GM21526 (cell line): Measurements from ENCODE around the gene ABCA2.
"Not testable (repeated sequence)": the region's sequence is repeated elsewhere in the genome, so short reads cannot be mapped to it uniquely, and the experiment has no call there.

ENCODE experiments used
- ATAC-seq: cut with Tn5 transposase; IDR thresholded peaks from one replicate; pipeline ENCODE4 v1.9.1; 2021; ENCODE audit warnings: moderate library complexity; ENCODE audit not compliant: unreplicated experiment, low FRiP score

ABCA2 gene

DNA sequence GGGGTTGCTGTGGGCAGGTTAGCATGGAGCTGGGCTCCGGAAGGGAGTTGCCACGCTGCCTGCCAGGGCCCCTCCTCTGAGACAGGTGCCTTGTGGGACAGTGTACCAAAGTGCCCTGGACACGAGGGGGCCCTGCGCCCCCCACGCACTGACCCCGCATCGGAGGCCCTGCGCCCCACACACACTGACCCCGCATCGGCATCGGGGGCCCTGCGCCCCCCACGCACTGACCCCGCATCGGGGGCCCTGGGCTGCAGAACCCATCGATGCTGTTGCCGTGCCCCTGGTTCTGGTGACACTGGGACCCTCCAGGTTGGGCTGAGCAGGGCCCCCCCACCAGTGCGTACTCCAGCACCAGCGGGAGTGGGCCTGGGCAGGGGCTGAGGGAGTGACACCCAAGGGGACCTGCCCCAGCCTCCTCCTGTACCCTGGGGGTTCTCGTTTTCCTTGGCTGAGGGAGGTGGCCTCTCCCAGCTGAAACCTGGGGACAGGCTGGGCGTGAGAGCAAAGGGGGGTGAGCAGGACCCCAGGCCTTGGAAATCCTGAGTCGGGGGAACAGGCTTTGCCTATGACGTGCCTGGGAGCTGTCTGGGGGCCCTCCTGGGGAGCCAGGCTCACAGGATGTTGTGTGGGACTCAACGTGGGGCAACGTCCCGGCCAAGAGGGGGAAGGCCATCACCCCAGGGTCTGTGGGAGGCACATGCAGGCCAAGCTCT, 35.4 kb upstream of the ABCA2 start:
- ATAC-seq = no peak

GRCh38 chr9:137062798-137063197, 34.8 kb upstream of the ABCA2 start:
- ATAC-seq = not testable (repeated sequence)

DNA sequence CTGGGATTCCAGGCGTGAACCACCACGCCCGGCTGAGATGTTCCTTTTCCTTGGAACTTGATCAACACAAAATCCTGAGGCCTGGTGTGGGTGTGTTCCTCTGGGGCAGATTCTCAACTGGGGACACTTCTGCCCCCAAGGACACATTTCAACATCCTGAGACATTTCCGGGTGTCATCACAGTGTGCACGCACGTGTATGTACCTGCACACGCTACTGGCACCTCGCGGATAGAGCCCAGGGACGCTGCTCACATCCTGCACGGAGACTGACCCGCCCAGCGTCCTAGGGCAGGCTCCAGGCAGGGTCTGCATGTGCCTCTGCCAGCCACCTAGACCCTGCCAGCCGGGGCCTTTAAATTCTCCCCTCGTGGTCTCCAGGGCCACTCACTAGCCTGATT, 34.3 kb upstream of the ABCA2 start:
- no peak for ATAC-seq

- no peak for ATAC-seq
Measured at GRCh38 chr9:137058521-137059234, 30.6 kb upstream of the ABCA2 start.

DNA sequence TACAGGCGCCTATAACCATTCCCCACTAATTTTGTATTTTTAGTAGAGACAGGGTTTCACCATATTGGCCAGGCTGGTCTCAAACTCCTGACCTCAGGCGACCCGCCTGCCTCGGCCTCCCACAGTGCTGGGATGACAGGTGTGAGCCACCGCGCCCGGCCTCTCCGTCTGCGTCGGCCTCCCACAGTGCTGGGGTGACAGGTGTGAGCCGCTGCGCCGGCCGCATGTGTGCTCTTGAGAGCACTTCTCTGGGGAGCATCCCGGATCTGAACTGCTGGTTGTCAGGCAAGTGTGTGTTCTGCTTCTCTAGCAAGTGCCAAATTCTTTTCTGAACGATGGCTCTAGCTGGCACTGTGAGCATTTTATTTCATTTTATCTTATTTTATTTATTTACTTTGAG, 29.5 kb upstream of the ABCA2 start:
- no peak for ATAC-seq

DNA sequence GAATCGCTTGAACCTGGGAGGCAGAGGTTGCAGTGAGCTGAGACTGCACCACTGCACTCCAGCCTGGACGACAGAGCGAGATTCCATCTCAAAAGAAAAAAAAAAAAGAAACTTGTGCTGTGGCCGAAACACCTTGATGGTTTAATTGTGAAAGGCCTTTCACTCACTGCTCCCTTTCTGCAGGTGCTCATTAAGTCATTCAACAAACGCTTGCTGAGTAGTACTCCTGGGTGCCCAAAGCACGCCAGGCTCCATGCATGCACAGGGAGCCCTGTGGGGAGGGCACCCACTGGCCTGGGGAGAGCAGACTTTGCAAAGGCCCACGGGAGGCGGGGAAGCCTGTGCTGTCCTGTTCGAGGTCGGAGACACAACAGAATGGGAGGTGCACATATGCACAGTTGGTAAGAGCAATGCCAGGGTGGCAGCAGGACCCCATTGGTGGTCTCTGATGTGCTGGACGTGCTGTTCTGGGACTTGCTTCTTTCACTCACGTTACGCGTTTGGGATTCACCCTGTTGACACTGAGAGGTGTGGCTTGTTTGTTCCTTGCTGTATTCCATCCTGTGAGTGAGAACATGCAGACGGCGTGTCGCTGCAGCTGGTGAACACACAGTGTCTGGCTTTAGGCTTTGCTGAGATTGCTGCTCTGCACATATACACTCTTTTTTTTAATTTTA, 28.8 kb upstream of the ABCA2 start:
- no peak for ATAC-seq

DNA sequence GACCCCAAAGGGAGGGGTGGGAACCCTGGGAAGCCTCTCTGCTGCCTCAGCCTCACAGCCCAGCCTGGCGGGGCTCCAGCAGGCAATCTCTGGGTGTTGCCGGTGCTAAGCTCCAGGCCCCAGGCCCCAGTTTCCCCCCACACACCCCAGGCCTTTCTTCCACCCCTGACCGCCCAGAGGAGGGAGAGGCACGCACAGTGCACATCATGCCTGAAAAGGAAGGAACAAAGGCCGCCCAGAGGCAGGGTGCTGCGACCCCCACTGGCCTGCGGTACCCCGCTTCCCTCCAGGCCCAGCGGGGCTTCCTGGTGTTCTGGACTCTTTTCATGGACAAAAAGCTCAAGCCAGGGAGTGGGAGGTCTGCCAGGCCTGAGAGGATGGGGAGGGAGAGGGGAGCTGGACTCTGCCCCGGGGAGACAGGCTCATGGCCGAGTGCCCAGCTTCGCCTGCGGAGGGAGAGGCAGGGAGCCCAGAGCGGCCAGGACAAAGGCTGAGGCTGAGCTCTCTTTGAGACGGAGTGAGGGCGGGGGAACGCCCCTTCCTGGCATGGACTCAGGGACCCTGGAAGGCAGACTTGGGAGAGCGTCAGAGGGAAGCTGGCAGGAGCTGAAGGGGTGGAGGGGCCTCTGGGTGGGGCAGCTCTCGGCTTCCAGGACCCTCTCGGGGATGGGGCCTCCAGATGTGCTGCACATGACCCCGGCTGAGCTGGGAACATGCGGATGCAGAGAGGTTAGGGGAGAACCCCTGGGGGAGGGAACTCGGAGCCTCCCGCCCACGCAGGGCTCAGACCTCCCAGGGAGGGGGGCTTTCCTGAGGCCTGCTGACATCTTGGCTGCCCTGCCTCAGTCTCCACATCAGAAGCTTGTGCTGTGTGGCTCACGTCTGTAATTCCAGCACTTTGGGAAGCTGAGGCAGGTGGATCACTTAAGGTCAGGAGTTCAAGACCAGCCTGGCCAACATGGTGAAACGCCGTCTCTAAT, 27.6 kb upstream of the ABCA2 start:
- no peak for ATAC-seq

DNA sequence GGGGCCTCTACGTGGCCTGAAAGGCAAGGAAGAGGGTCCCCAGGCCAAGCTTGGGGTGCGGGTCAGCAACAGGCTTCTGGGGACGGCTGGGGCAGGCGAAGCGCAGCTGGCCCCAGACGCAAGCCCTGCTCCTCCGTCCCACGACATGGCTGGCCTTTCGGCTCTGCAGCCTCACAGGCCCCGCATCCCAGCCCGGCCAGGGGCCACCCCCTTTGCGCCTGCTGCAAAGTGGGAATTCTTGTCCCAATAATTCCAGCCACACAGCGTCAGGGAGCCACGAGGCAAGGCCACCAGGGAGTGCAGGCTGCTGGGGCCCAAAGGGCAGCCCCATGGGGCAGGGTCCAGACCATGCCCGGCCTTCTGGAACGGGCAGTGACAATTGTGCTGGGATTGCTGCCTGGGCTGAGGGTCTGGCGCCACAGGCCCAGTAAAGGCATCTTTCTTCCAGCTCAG, 26.9 kb upstream of the ABCA2 start:
- no peak for ATAC-seq

DNA sequence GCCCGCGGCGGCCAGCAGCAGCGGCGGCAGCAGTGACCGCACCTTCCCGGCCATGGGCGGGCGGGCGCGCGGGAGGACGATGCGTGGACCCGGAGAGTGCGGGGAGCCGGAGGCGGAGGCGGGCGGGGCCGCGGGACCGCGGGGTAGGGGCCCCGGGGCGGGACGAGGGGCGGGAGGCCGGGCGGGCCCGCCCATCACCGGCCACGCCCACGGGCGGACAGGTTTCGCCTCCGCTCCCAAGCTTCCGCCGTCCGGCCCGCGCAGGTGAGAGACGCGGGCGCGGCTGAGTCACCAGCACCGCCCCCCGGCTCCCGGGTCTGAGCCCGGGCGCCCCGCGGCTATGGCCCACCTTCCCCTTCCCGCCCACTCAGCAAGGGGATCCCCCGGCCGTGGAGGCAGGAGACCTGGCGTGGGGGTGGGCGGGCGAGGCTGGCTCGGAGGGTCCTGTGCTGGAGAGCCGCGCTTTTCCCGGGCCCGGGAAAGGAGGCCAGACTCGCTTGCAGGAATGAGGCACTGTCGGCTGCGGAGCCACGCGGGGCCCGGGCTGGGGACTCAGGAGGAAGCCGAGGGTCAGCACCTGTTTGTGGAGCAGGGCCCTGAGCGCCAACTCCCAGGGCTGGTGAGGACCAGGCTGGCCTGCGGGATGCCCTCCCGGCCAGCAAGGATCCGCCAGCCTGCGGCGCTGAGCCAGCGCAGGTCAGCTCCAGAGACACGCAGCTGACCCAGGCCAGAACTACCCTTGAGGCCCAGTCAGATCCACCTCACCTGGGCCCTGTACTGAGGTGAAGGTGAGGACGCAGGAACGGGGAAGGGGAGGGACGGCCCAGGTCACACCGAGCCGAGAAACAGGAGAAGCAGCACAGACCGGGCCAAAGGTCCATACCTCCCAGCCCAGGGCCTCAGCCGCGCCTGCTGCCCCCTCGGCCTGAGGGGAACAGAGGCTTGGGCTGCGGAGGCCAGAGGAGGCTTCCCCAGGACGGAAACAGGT, 26.2 kb upstream of the ABCA2 start, which contains the start of gene ENTPD2:
TSS of gene ENTPD2 (minus strand) at position 118 of the 988 bp plus-strand sequence. CDS start at position 54, 64 bp downstream.
- no peak for ATAC-seq

DNA sequence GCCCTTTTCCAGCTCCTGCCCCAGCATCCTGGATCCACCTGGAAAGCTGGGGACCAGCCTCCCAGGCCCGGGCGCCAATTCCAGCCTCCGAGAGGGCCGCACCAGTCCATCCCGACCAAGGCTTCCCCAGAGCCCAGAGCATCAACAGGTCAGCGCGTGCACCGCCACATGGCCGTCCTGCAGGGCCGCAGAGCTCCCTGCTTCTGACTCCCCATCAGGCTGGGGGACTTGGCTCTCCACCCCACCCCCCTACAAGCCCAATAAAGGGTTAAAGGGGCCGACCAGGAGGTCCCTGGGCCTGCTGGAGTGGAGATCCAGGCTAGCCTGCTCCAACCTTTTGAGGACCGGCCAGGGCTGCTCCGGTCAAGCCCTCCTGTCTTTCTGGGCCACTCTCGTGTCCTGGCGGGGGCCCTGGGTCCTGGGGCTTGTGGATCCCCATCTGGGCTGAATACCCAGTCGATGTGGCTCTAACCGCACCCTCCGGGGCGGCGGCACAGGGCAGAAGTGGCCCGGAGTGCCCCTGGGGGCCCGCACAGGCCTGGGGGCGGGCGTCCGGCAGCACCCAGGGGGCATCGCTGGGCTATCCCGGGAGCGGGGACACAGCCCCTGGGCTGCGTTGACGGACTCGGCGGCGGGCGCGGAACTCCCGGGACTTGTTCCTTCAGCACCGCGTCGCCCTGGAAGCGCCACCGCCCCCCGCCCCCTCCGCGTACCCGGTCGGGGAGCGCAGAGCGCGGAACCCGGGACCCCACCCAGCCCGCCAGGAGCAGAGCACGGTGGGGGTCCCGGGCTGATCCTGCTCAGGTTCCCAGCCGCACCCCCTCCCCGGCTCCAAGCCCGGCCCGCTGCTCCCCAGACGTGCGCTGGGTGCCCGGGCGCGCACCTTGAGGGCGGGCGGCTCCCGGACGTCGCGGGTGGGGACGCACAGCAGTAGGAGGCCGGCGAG, 25.2 kb upstream of the ABCA2 start:
- no peak for ATAC-seq

DNA sequence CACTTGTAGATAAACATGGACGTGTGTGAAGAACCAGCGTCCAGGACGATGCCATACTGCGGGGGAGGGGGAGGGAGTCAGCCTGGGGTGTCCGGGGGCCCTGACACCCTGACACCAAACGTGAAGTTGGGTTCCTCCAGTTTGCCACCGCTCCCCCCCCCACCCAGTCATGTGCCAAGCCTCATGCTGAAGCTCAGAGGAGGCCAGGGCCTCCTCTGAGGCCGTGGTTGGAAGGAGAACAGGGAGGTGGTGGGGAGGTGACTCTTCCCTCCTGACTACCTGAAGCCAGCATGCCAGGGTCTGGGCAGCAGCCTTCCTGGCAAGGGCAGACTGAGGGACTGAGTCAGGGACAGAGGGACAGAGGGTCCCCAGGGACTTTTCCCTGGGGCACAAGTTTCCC, 24.3 kb upstream of the ABCA2 start:
- no peak for ATAC-seq

DNA sequence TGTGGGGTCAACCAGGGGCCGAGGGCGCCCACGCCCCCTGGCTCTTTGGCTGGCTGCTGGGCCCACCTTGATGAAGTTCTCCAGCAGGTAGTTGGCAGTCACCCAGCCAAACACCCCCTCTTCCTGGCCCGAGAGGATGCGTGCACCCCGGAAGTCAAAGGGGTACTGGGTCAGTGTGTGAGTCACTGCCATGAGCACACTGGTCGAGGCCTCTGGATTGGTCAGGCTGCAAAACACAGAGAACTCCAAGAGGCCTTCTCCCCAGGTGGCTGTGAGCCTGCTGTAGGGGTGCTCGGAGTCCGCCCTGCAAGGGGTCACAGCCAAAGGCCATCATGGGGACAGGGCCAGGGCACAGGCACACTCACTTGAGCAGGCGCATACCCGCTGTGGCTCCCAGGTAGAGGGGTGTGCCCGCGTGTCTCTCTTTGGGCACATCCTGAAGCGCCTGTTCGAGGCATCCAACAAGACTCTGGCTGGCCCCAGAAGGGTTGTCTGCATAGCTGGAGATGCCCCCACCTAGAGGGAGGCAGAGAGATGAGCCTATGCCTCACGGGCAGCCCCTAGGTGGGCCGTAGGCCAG, 23.2 kb upstream of the ABCA2 start:
- ATAC-seq = no peak

GRCh38 chr9:137050570-137050969, 22.5 kb upstream of the ABCA2 start:
- no peak for ATAC-seq

GRCh38 chr9:137049544-137050449, 21.8 kb upstream of the ABCA2 start:
- ATAC-seq = no peak

DNA sequence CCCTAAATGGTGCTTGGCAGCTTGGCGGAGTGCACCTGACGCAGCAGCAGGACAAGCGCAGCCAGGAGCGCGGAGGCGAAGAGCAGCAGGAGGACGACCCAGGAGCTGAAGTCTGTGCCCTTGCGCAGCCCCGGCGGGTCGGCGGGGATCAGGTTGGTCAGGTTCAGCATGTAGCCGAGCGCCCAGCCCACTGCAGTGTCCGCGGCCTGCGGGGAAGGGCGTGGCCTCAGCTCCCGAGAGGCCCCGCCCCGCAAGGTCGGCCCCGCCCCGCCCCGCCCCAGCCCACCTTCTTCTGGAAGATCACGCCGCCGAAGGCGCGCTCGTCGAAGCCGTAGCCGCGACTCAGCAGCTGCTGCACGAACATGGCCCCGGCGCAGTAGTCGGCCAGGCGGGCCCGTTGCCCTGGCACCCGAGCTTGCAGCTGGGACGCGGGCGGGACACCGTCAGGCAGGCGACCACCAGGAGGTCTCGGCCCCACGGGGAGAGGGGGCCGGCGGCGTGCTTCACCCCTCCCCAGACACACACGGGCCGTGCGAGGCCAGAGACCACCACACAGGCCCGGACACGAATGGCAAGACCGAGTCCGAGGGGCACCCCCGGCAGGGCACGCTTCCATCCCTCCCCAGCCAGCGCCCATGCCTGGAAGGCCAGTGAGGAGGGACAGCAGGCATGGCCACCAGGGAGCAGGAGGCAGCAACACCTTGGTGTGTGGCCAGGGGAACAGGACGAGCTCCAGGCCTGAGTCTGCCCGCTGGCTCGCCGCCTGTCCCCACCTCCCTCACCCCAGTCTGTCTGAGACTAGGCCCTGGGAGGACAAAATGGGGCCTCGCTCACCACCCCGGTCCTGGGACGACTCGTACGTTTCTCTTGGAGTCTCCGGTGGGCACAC, 20.9 kb upstream of the ABCA2 start:
- no peak for ATAC-seq
